Measurements from ENCODE around the gene KCNN4. TPM values are rescaled to one million over a fixed set of nuclear protein-coding genes. Genes with fewer than 3 reads are reported as not detected.

Gene KCNN4
- total and polyA plus RNA-seq, 4 donors: 0.14 to 30.3 (median 0.51) TPM

GRCh38 chr19:43741075-43741825, 39.5 kb downstream of the KCNN4 start:
- H3K9ac ChIP-seq (ENCODE audit: low read depth in 1 of 2, low read length in 2 of 2): no peak overlapping the region
- 91% methylated on average over 10 of the region's 10 CpGs for WGBS
- peaks cover 11 to 61% (median 44%) of the 10 kb centered on the region in 4 donors for H3K36me3 ChIP-seq (ENCODE audit: control insufficient read depth in 4 of 4, insufficient read depth in 3 of 4, low read depth in 1 of 4, low read length in 3 of 4)
- H3K4me1 ChIP-seq (ENCODE audit: control insufficient read depth in 4 of 4, insufficient read depth in 4 of 4, low read length in 3 of 4): no peaks in the 10 kb centered on the region
- no peak overlapping the region for H3K4me3 ChIP-seq (ENCODE audit: low read depth in 1 of 3, low read length in 3 of 3)
- no peak overlapping the region for H3K27ac ChIP-seq (ENCODE audit: low read depth in 1 of 2, low read length in 2 of 2)
- TF ChIP-seq TAF1 (conservative IDR thresholded peaks at IDR 0.05): no peak
- no peak for TF ChIP-seq FOXA2 (IDR thresholded peaks at IDR 0.05)
- no peak for TF ChIP-seq JUND (IDR thresholded peaks at IDR 0.05)
- TF ChIP-seq REST (IDR thresholded peaks at IDR 0.05): no peak
- no peak for TF ChIP-seq NR2F2 (IDR thresholded peaks at IDR 0.05)
- no peak for TF ChIP-seq MAX (IDR thresholded peaks at IDR 0.05)
- TF ChIP-seq RAD21 (IDR thresholded peaks at IDR 0.05): no peak
- no peak for TF ChIP-seq SP1 (IDR thresholded peaks at IDR 0.05)
- no peak for TF ChIP-seq HNF4G (IDR thresholded peaks at IDR 0.05)
- TF ChIP-seq CTCF (IDR thresholded peaks at IDR 0.05; ENCODE audit: low read depth, low read length, missing input control): no peak
- no peak for TF ChIP-seq YY1 (IDR thresholded peaks at IDR 0.05)
- TF ChIP-seq FOXA1 (IDR thresholded peaks at IDR 0.05): no peak
- no peak for TF ChIP-seq ZBTB33 (IDR thresholded peaks at IDR 0.05)
- no peak for TF ChIP-seq GABPA (IDR thresholded peaks at IDR 0.05 in 1 of 2, conservative IDR thresholded peaks at IDR 0.05 in 1 of 2)
- no peak for TF ChIP-seq HNF4A (conservative IDR thresholded peaks at IDR 0.05)
- no peak for TF ChIP-seq EGR1 (IDR thresholded peaks at IDR 0.05; ENCODE audit: low read depth in 2 of 2)
- no peak for TF ChIP-seq RXRA (IDR thresholded peaks at IDR 0.05)
- no peaks in the 10 kb centered on the region for H3K9me3 ChIP-seq (ENCODE audit: control insufficient read depth in 4 of 4, low read length in 3 of 4)
- no peaks in the 10 kb centered on the region for H3K27me3 ChIP-seq (ENCODE audit: control insufficient read depth in 4 of 4, insufficient read depth in 4 of 4, low read length in 3 of 4)
- DNase-seq (ENCODE audit: low spot score): no peak

All from liver (tissue), 9 donors.